ENCODE measurements around the gene PLCH2.

The PLCH2 gene

DNA sequence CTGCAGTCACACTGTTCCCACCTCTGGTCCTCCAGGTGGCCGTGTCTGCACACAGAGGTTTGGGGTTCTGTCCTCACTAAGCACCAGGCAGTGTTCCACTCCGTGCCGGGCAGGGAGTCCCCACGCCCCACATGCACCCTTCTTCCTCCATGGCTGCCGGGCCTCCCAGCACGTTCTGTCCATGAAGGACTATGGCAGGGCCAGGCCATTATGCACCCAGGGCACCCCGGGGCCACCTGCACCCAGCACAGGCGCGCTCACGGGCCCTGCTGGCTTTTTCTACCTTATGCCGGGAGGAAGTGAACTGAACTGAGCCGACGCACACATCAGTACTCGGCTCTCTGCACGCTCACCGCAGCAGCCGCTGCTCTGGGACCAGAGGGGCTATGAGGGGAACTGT, 40.0 kb downstream of the PLCH2 start:
- DNase-seq: no peak

DNA sequence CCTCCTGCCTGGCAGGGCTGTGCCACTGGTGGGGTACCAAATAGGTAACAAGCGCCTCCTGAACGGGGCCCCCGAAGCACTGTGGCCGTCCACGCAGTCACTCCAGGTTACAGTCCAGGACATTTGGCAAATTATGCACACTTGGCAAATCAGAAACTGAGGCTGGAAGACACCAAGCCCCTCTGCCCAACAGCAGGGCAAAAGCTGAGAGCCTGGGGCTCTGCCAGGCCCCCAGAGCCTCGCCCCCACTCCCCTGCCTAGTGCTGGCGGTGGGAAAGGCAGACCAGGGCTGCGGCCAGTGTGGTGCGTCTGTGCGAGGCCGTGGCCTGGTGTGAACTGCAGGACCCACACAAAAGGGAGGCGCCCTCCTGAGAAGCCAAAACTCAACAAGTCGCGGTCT, 40.9 kb downstream of the PLCH2 start:
- no peak for DNase-seq

DNA sequence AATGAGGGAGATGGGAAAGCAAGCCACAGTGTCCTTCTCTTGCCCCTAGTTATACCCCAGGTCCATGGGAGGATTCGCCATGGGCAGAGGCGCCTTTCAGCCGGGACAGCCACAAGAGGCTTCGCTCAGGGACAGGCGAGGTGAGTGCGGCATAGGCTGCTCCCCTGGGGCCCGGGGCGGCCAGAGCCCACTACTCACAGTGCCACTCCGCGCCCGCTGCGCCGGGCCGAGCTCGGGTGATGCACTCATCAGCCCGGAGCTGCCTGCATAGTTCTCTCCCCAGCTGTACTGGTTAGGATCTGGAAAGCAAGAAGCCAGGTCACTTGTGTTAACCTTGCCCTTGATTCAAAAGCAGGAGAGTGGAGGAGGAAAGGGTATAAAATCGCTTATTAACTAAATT, 41.9 kb downstream of the PLCH2 start:
- DNase-seq: no peak

DNA sequence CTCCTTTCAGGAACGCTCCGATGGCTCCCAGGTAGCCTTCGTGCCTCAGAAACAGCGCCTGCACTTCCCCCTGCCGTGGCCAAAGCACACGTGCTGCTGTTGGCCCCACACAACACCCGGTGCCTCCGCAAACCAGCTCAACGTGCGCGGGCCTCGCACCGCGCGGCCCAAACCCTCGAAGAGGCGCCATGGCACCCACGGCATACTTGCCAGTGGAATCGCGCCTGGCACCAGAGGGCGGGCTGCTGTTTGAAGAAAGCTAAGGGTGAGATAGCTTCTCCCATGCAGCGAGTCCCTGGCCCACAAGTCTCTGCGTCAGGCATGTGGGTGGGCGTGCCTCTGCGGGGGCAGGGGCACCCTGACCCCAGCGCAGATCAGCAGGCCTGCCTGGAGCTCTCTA, 42.4 kb downstream of the PLCH2 start:
- no peak for DNase-seq

DNA sequence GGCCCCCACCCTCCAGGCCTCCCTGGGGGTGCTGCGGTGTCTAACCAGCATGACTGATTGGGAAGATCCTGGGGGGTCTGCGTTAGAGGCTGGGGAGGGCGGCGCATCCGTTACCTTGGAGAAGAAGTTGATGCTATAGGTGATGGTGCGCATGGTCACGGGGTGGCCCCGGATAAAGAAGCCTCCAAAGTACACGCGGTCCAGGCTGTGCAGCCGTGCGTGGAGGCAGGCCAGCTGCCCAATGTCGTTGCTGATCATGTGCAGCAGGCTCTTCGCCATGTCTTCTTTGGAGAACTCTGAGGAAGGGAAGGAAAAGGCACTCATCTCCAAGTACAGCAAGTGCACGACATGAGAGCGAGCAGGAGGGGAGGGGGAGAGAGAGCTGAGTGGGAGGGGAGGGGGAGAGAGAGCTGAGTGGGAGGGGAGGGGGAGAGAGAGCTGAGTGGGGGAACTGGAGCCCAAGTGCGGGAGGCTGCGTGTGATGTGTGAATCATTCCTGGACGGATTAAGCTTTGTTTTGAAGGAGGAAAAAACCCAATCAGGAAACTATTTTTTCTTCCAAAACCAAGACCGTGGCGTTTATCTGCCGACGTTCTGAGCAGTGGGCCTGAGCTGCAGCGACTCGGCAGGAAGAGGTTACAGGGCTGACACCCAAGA, 43.1 kb downstream of the PLCH2 start:
- DNase-seq: no peak

DNA sequence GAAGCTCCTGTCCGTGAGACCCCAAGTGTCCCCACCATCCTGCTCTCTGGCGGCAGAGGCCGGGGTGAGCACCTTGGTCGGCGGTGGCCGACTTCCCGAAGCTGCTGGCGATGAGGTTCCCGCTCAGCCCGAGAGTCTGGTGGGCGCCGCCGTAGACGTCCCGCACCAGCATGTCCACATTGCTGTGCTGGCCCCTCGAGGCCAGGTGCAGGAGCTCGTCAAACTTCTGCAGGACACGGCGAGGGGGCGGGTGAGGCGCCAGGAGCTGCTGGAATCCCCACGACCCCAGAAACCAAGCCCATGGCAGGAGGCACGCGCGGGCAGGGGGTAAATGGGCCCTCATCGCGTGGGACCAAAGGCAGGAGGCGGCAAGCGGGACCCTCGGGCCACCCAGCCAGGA, 43.6 kb downstream of the PLCH2 start:
- no peak for DNase-seq

DNA sequence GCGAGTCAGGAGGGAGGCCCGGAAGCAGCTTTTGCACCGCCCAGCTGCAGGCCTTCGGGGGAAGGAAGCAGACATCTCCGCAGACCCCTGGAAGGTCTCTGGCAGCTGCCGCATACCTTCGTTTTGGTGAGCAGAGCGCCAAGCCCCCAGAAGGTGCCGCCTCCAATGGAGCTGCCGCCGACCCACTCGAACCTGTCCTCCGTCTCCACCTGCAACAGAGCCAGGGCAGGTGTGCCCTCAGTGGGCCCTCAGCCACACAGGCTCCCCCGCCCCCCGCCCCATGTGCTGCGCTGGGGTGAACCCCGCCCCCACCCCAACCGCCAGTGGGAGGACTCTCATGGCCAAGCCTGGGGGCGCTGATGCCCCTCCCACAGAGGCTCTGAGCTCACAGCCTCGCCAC, 44.1 kb downstream of the PLCH2 start:
- no peak for DNase-seq

DNA sequence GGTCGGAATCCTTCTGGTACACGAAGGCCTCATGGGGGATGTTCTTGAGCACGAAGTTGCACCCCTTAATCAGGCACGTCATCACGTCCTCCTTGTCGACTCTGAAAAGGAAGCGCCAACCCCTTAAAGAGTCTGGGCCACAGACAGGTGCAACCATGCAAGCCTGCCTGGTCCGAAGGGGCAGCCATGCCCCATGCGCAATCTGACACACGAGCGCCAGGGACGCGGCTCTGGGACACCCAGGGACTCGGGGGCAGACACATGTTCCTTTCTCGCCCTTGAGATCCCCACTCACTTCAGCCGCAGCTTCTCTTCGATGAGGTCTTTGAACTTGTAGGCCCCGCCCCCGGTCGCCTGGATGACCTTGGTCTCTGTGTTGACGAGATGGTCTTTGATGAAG, 44.7 kb downstream of the PLCH2 start:
- DNase-seq: no peak

DNA sequence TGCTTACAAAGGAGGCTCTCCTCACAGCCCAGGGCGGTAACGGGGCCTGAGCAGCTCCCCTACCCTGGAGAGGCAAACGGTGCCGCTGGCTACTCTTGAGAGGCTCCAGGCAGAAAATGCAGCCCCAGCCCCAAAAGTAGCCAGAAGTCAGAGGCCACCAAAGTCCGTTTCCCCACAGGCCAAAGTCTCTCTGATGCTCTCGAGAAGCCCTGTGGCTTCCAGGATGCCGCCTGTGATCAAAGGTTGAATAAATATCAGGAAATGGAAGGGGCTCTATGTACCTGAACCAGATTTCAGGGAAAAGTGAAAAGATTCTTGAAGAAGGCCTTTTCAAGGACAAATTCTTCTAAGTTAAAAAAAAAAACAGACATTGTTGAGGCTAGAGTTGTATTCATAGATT, 46.1 kb downstream of the PLCH2 start:
- DNase-seq: no peak

DNA sequence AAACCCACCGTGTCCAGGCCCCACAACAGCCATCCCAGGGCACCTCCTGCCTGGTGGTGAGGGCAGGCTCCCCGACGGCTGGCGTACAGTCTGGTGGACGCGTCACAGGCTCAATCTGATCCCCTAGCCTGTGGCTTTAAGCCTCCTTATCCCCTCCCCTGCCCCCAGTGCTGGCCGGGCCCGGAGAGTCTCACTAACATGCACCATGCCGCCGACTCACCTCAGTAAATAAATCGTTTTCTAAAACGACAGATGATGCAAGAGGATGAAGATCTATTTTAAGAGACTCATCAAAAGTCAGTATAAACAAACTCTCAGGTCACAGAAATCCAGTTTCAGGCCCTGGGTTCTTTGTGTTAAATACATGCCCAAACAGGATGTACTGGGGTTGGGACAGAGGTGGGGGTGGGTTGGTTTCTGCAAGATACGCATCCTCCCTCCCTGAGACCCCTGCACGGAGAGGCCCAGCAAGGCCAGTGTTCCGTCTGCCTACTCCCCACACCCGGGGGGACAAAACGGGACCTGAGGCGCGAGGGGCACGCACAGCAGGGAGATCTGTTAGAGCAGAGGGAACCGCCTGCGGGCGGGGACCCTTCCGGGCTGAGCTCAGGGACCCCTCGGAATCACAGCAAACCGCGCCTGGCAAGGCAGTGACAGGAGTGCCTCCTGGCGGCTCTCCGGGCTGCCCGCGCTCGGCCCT, 47.3 kb downstream of the PLCH2 start:
- no peak for DNase-seq

DNA sequence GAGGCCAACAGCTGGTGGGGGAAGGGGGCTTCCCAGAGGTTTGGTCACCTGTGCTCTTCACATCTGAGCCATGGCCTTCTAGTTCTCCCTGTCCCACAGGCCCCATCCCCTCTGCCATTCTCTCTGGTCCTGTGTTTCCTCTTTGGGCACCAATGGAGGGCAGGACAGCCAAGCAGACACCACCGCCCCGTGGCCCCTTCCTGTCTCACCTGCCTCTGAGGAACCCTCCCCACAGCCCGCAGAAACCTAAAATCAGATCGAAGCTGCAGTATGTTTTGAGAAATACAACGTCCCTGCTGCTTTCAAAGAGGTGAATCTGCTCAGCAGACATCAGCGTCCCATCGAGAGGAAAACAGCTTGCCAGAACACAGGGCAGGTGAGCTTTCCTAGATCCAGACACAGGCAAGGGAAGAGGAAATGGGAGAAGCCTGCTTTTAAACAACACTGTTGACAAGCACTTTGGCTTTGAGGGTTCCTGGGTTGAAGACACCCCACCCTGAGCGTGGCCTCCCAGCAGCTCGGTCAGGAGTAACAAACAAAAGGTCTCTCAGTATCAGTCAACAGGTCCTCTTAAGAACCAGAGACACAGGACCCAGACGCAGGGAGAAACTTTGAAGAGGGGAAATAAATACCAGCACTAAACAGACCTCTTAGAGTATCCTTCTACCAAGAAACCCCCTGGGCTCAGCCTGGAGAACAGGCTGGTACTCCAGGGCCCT, 48.0 kb downstream of the PLCH2 start:
- peak; percentile 62 for DNase-seq

DNA sequence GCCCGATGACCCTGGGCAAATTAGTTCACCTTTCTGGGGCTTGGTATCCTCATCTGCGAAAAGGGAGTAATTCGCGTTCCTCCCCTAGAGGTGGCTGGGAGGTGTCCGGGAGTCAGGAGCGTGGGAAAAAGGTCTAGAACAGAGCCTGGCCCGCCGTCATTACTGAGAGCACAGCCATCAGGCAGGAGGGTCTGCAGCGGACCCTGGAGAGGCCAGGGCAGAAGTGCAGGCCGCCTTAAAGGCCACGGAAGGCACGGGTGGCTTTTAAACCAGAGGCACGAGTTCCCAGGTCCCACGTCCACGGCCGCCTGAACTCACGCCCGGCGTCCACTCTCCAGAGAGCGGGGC, 49.5 kb downstream of the PLCH2 start:
- no peak for DNase-seq

DNA sequence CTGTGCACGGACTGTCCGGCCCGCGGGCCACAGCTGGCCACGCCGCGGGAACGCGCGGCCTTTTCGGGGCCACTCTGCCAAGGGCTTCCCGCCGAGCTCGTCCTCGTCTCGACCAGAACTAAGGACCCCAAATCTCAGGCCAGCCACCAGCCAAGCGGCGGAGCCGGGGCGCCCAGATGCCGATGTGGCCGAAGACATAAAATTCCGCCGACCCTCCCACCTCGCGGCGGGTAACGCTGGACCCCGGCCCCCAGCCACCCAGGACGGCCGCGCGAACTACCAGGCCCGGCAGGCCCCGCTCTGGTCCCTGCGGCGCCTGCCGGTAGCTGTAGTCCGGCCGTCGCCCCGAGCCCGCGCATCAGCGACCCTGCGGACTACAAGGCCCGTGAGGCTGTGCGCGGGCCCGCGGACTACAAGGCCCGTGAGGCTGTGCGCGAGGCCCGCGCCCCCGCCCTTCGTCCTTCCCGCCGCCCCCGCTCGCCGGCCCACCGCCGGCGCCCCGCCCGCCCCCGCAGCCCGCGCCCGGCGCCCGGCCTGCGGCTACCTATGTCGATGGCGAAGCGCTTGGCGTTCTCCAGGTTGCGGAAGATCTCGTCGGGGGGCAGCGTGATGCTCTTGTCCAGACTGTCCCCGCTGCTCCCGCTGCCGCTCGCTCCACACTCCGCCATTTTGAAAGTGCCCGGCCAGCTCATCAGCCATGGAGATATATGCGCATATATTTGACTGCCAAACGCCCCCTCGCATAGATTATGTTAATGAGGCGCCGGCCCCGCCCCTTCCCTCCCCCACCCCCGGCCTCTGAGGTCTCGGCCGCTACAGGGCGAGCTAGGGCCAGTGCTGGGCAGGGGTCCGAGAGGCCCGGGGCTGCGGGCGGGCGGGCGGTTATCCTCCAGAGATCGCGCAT, 50.1 kb downstream of the PLCH2 start, which contains the start of gene PANK4:
TSS of gene PANK4 (minus strand) at position 677 of the 904 bp plus-strand sequence. CDS start at position 668, 9 bp downstream.
- peak; percentile 89 for DNase-seq

DNA sequence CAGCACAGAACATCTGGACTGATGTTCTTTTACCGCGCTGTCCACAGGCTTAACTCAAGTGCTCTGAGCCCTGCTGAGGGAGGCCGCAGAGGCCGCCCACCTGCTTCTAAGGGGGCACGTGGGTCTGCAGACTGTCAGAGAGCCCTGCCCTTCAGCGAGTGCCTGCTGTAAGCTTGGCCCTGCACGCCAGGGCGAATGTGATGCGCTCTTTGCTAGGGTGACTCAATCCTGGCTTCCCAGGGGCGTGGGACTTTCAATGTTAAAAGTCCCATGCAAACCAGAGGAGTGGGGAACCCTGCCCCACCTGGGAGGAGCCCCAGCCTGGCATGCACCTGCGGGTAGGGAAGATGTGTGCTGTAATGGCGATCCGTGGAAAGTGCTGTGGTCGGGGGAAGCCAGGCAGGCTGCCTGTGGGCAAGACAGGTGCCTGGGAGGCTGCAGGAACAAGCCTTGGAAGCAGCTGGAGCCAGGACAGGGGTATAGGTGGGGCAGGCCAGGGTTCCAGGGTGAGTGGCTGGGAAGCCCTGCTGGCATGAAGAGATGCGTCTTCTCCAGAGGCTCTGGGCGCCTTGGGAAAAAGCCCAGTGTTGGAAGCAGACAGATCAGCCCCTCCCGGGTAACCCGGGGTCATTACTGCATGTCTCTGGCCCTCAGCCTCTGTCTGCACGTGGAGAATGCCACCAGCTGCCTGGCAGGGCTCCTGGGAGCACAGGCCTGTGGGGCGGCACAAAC, 50.9 kb downstream of the PLCH2 start:
- no peak for DNase-seq

DNA sequence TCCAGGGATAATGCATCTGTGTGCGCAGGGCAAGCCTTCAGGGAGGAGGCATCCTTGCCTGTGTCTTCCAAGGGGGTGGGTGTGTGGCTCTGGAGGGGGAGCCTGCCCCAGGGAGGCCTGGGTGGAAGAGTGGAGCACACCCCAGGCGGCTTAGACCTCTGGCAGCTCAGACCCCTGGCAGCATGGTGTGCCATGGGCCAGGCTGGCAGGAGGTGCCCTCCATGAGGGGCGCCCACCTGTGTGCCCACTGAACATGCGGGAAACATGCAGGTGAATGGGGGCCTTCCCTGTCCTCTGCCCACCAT, 51.4 kb downstream of the PLCH2 start:
- no peak for DNase-seq

DNA sequence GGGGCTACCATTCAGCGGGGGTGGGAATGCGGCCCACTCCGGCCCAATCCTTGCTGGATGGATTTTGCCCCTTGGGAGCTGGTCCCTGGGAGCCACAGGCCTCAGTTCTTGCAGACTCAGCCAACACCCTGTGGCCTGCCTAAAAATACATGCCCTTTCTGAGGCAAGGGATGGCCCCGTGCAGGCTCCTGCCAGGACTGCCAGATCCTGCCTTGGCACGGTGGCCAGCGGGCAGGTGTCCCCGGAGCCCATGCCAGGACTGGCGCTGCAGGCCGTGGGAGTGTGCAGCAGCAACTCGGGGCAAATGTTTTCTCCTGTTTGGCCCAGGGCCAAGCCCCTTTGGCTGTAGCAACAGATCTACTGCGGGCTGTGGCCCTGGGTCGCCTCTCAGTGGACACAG, 51.9 kb downstream of the PLCH2 start:
- no peak for DNase-seq

DNA sequence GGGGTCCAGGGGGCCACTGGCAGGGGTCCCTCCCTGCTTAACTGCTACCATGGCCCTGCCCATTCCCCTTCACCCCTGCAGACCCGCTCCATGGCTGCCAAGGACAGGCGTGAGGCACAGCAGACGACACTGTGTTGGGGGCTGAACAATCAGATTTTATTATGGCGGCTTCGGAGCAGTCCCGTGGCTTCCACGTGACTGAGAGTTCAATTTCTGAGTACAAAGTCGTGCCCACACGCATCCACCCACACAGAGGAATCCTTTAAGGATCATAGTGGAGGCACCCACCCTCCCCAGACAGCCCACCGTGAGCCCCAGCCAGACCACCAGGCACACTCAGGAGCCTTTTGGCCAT, 52.5 kb downstream of the PLCH2 start:
- no peak for DNase-seq

DNA sequence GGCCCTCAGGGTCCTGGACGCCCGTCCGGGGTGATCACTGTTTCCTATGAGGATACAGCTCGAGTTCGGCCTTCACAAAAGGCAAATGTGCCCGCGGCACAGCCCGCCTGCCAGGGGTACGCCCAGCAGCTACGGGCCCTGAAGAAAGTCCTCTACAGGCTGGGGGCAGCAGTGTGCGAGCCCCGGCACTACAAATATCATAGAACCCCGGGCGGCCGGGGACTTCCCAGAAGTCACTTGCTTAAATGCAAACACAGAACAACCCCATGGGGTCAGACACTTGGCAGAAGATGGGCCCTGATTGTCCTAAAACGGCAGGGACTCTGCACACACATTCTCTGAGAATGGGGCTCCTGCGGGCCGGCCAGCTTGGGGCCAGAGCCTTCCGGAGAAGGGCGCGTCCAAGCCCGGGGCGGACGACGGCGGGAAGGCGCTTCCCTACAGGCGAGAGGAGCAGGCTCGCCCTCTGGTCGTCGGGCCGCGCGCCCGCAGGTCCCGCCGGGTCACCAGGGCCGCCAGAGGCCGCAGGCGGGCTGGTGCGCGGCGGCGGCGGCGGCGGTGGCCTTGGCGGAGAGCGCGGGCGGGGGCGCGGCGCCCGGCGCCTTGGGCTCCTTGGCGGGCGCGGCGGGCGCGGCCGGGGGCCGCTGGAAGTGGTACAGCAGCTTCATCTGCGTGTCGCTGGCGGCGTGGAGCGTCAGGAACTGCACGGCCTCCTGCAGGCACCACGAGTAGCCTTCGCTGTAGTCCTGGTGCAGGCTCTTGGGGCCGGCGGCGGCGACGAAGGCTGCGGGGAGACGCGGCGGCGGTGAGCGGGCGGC, 53.1 kb downstream of the PLCH2 start:
- DNase-seq: peak; percentile 58

DNA sequence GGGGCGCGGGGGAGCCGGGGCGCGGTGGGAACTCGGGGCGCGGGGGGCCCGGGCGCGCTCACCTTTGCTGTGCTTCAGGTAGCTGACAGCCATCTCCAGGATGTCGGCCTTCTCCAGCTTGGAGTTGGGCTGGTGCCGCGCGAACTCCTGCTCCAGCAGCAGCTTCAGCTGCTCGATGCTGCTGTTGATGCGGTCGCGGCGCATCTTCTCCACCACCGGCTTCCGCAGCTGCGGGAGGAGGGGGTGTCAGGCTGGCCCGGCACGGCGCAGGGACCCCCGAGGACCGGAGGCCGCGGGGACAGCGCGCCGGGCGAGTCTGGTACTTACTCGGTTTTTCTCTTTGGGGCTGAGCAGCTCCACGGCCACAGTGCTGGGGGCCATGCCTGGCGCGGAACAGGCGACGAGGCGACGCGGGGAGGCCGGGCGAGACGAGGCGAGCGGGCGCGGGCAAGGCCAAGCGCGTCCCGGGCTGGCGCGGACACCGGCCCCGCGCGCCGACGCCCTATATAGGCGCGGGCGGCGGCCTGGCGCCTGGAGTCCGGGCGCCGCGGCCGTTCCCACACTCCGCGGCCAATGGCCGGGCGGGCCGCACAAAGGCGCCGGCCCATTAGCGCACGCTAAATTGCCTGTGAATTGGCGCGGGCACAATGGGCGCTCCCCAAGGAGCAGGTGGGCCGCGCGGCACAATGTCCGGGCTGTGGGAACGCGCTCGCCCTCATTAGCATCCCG, 53.9 kb downstream of the PLCH2 start, which contains the start of gene HES5:
TSS of gene HES5 (minus strand) at position 480 of the 729 bp plus-strand sequence. CDS start at position 381, 99 bp downstream.
- DNase-seq: no peak

DNA sequence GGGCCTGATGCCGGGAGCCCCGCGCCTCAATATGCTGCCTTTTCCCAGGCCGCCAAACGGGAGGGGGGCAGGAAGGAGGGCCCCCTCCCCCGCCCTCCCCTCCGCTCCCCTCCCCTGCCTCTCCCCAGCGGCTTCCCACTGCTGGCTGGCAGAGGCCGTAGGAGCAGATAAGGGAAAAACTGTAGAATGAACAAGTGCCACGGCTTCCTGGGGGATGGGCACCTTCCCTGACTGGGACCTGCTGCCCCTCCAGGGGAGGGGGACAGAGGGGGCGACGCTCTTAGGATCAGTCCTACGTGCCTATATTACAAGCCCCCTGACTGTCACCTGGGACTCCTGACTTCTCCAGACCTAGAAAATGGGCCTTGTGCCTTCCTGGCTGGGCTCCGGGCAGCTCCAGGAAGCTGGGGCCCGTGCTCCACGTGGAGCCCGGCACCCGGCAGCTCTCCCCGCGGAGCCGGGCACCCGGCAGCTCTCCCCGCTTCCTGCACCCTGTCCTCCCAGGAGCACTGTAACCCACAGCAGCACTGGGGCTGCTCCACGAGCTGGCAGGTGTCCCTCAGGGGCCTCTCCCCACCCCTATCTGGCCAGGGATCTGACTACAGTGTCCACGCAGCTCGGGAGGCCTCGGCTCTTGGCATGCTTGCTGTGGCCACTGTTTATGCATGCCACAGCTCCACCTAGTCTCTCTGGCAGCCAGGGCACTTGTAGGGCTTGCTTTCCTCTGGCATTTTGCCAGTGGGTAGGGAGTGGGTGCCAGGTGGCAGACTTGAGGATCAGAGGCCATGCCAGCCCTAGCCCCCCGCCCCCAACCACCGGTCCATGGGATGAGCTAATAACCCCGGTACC, 54.6 kb downstream of the PLCH2 start:
- no peak for DNase-seq
